Activated CD4-positive, alpha-beta T cell treated with anti-CD3 and anti-CD28 coated beads for 36 hours (primary cell): Measurements from ENCODE around the gene ABCD4. TPM values are rescaled to one million over a fixed set of nuclear protein-coding genes. Genes with fewer than 3 reads are reported as not detected.
A peak's percentile ranks its signal among the peaks of the same experiment; 100 is the strongest.
"Not testable (repeated sequence)": the region's sequence is repeated elsewhere in the genome, so short reads cannot be mapped to it uniquely, and the experiment has no call there.

ENCODE experiments used
- ATAC-seq: fragments of 200-7000 bp; cut with Tn5 transposase; one replicate; pipeline ENCODE4 v1.10.0; 2021; ENCODE audit warnings: mild to moderate bottlenecking, moderate library complexity
- CTCF ChIA-PET: fragments of 350-600 bp; sonication (Branson Sonifier 250); formaldehyde crosslinking; loops from one replicate; lab custom pipeline; 2021; ENCODE audit warnings: antibody characterized with exemption; lab: Charles Lee
- POLR2A ChIA-PET: fragments of 350-600 bp; sonication (Branson Sonifier 250); formaldehyde crosslinking; loops from one replicate; lab custom pipeline; 2021; ENCODE audit warnings: antibody characterized with exemption, inconsistent platforms; lab: Charles Lee
- DNase-seq: peaks from one replicate; pipeline ENCODE4 v3.0.0-alpha.2; 2020
- H3K27ac Mint-ChIP-seq: one replicate; pipeline ENCODE4 v1.8.0; 2021; ENCODE audit warnings: mixed read lengths
- H3K27me3 Mint-ChIP-seq: one replicate; pipeline ENCODE4 v1.8.0; 2021; ENCODE audit warnings: mixed read lengths
- H3K36me3 Mint-ChIP-seq: one replicate; pipeline ENCODE4 v1.8.0; 2021; ENCODE audit warnings: low read depth, mixed read lengths
- H3K4me1 Mint-ChIP-seq: one replicate; pipeline ENCODE4 v1.8.0; 2021; ENCODE audit warnings: mixed read lengths
- H3K4me3 Mint-ChIP-seq: one replicate; pipeline ENCODE4 v1.8.0; 2021; ENCODE audit warnings: mild to moderate bottlenecking, moderate library complexity, mixed read lengths
- H3K9me3 Mint-ChIP-seq: one replicate; pipeline ENCODE4 v1.8.0; 2021; ENCODE audit warnings: low read depth, mixed read lengths
- intact Hi-C, 2 experiments: fragments of 100-400 bp; cut with DNase I in 1 of 2; cut with micrococcal nuclease in 1 of 2; formaldehyde crosslinking; loops; one replicate each; pipeline versions ENCODE4 v1.14.2 to v1.15.1; 2022 to 2024; cut with DNase I, micrococcal nuclease
- total RNA-seq, 2 experiments: library from RNA; stranded (reverse); gene quantifications; one replicate each; pipeline ENCODE4 v1.2.3, GENCODE V29; 2021

Gene ABCD4
- total RNA-seq, 2 experiments from 2014 or later: 43.0 to 43.1 TPM

GRCh38 chr14:74329950-74330552 lies 27.3 kb upstream of the ABCD4 start:
- CTCF ChIA-PET, H3K27ac Mint-ChIP-seq, H3K9me3 Mint-ChIP-seq, H3K4me3 Mint-ChIP-seq, POLR2A ChIA-PET, H3K36me3 Mint-ChIP-seq, H3K27me3 Mint-ChIP-seq, DNase-seq, H3K4me1 Mint-ChIP-seq, ATAC-seq, intact Hi-C loops: not testable (repeated sequence)

DNA sequence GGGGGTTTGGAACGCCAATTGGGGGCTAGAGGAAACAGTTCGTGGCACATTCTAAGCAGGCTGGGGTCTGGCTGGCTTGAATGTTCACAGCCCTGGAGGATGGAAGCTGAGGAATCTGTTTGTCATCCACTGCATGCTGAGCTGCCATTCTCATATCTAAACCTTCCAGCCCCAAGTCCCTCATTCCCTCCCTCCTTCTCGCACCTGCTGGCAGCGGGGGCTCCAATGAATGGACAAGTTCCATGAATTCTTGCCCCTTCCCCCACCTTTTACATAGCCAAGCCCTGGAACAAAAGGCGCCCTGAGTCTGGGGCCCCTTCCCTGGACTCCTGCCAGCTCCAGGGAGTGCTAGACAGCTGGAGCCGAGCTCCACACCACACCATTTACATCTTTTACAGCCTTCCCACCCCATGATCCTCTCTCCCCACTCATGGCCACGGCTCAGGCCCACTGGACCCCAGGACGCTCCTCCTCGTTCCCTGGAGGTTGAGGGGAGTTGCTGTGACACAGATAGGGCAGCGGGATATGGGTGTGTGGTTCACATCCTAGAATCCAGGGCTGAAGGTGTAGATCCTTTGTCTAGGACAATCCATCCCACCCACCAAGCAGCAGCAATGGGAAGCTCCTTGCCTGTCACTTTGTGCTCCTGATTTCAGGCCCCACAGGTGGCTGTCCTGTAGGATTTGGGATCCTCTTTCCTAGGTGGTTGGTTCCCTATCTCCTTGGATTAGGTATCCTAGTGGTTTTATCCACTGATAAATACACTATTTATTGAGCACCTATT lies 23.8 kb upstream of the ABCD4 start:
- Mint-ChIP-seq H3K4me3 (no peak overlapping the region), H3K9me3 (no peaks in the 10 kb centered on the region), H3K27ac (no peak overlapping the region), H3K36me3 (no peaks in the 10 kb centered on the region), H3K4me1 (no peaks in the 10 kb centered on the region), H3K27me3 (no peaks in the 10 kb centered on the region)
- ChIA-PET POLR2A (no interaction called here), CTCF (interaction anchor here (0.6 to 1.4 kb wide), 3 partner anchors 17 to 214 kb away, joined by 3 to 6 read pairs (median 3); no protein-coding TSS in a partner anchor)
- DNase-seq: no peak
- no peak for ATAC-seq
- intact Hi-C loops: no loop called here

GRCh38 chr14:74325446-74325845 lies 22.7 kb upstream of the ABCD4 start:
- CTCF ChIA-PET: interaction anchor here (0.7 to 1.4 kb wide), 2 partner anchors 16 to 26 kb away, joined by 3 to 6 read pairs; no protein-coding TSS in a partner anchor
- no peaks in the 10 kb centered on the region for H3K9me3 Mint-ChIP-seq
- POLR2A ChIA-PET: no interaction called here
- DNase-seq (no peak), ATAC-seq (no peak)
- no peak overlapping the region for H3K4me3 Mint-ChIP-seq
- no peaks in the 10 kb centered on the region for H3K4me1 Mint-ChIP-seq
- H3K36me3 Mint-ChIP-seq: no peaks in the 10 kb centered on the region
- intact Hi-C loops: no loop called here
- no peak overlapping the region for H3K27ac Mint-ChIP-seq
- H3K27me3 Mint-ChIP-seq: peaks cover 5% of the 10 kb centered on the region

DNA sequence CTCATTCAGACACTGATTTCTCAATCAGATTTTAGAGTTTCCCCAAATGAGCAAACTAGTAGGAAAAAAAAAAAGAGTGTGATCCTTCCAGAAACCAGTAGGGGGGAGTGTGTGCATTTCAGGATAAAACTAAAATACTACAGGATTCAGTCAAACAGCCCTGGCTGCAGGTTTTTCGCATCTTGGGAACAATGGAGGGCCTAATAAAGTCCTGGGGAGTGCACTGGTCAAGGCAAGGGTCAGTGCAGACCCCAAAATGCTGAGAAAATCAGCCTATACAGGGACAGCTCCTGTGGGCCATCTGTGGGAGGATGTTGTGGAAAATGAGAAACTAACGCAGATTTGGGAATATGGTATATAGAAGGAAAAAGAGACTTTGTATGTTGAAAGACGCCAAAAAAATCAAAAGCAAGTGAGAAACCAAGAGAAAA lies 22.2 kb upstream of the ABCD4 start:
- H3K9me3 Mint-ChIP-seq: no peaks in the 10 kb centered on the region

GRCh38 chr14:74314576-74314975 lies 11.8 kb upstream of the ABCD4 start:
- H3K36me3 Mint-ChIP-seq: no peaks in the 10 kb centered on the region
- ChIA-PET POLR2A (no interaction called here), CTCF (interaction anchor here (1.5 kb wide), 1 partner anchor 12 kb away, joined by 5 read pairs; the partner anchor contains the start of gene ABCD4)
- no peaks in the 10 kb centered on the region for H3K9me3 Mint-ChIP-seq
- no peak overlapping the region for H3K27ac Mint-ChIP-seq
- no peak overlapping the region for H3K4me3 Mint-ChIP-seq
- H3K27me3 Mint-ChIP-seq: peaks cover 5% of the 10 kb centered on the region
- DNase-seq (no peak), ATAC-seq (no peak)
- intact Hi-C loops: no loop called here
- H3K4me1 Mint-ChIP-seq: no peaks in the 10 kb centered on the region

More for the DNA sequence above, 22.2 kb upstream of the ABCD4 start:
- POLR2A ChIA-PET: no interaction called here
- Mint-ChIP-seq H3K4me1 (no peaks in the 10 kb centered on the region), H3K36me3 (no peaks in the 10 kb centered on the region), H3K27ac (no peak overlapping the region), H3K27me3 (peaks cover 5% of the 10 kb centered on the region), H3K4me3 (no peak overlapping the region)
- CTCF ChIA-PET: interaction anchor here (0.7 to 1.4 kb wide), 3 partner anchors 16 to 258 kb away, joined by 3 to 6 read pairs (median 3); no protein-coding TSS in a partner anchor
- intact Hi-C loops: no loop called here
- no peak for ATAC-seq
- DNase-seq: no peak

DNA sequence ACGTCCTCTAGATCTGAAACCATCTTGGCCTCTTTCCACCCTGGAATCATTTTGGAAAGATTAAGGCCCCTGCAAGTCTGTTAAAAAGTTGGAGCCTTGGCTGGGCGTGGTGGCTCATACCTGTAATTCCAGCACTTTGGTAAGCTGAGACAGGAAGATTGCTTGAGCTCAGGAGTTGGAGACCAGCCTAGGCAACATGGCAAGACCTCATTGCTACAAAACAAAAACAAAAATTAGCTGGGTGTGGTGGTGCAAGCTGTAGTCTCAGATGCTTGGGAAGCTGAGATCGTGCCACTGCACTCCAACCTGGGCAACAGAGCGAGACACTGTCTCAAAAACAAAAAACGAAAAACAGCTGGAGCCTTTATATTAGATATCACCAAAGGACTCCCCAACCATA lies 10.9 kb upstream of the ABCD4 start:
- H3K4me1 Mint-ChIP-seq: no peaks in the 10 kb centered on the region

GRCh38 chr14:74312161-74312560 lies 9.4 kb upstream of the ABCD4 start:
- Mint-ChIP-seq H3K27me3 (peaks cover 2% of the 10 kb centered on the region), H3K4me3 (no peak overlapping the region), H3K9me3 (no peaks in the 10 kb centered on the region), H3K36me3 (no peaks in the 10 kb centered on the region), H3K4me1 (no peaks in the 10 kb centered on the region), H3K27ac (no peak overlapping the region)
- DNase-seq (no peak), ATAC-seq (no peak)
- intact Hi-C loops: no loop called here
- ChIA-PET POLR2A (no interaction called here), CTCF (interaction anchor here (0.6 kb wide), 1 partner anchor 330 kb away, joined by 3 read pairs; no protein-coding TSS in a partner anchor)

More for the DNA sequence above, 10.9 kb upstream of the ABCD4 start:
- POLR2A ChIA-PET: no interaction called here
- ATAC-seq (no peak), DNase-seq (no peak)
- no peaks in the 10 kb centered on the region for H3K9me3 Mint-ChIP-seq
- H3K36me3 Mint-ChIP-seq: no peaks in the 10 kb centered on the region
- peaks cover 2% of the 10 kb centered on the region for H3K27me3 Mint-ChIP-seq
- intact Hi-C loops: no loop called here
- CTCF ChIA-PET: interaction anchor here (0.6 to 1.8 kb wide), 5 partner anchors 9 to 88 kb away, joined by 3 to 8 read pairs (median 3); partner anchors contain the start of gene ABCD4
- no peak overlapping the region for H3K4me3 Mint-ChIP-seq
- H3K27ac Mint-ChIP-seq: no peak overlapping the region

DNA sequence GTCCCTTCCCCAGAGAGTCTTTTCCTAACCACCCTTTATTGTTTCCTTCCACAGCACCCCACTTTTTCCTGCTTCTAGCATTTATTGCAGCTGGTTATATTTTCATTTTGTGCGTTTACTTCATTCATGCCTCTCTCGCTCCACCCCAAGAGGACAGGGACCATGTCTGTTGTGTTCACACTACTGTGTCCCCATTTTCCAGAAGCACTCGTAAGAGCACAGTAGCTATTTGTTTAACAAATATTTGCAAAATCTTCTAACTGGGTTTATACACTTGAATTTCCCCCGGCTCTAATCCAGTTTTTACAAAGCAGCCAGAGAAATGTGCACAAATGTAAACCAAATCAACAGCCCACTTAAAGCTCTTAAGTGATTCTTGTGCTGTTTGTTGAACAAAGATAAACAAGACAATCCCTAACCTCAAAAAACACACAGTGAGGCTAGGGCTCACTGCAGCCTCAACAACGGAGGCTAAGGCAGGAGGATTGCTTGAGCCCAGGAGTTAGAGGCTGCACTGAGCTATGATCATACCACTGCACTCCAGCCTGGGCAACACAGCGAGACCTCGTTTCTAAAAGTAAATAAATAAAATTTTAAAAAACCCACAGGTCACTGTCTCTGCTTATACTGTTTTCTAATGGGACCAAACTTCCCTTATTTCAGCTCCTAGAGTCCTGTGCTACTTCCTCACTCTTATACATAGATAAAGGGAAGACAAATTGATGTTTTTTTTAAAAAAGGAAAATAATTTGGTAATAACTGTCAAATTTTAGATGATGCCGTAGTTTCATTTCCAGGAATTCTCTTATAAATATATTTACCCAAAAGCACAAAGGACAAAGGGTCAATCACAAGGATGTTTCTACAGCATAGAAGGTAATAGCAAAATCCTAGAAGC lies 6.6 kb upstream of the ABCD4 start:
- Mint-ChIP-seq H3K4me3 (no peak overlapping the region), H3K36me3 (no peaks in the 10 kb centered on the region), H3K27ac (no peak overlapping the region), H3K9me3 (no peaks in the 10 kb centered on the region), H3K4me1 (no peaks in the 10 kb centered on the region), H3K27me3 (no peaks in the 10 kb centered on the region)
- intact Hi-C loops: no loop called here
- ATAC-seq: no peak
- DNase-seq: no peak
- POLR2A ChIA-PET: no interaction called here
- CTCF ChIA-PET: interaction anchor here (0.6 to 1.6 kb wide), 5 partner anchors 10 to 819 kb away, joined by 3 to 6 read pairs (median 4); partner anchors contain the start of gene RIOX1

DNA sequence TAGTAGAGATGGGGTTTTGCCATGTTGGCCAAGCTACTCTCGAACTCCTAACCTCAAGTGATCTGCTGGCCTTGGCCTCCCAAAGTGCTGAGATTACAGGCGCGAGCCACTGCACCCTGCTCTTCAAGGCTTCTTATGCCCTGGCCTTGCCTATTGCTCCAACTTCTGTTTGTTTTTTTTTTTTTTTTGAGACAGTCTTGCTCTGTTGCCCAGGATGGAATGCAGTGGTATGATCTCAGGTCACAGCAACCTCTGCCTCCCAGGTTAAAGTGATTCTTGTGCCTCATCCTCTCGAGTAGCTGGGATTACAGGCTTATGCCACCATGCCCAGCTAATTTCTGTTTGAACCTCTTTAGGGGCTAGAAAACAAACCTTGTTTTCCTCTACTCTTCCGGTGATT lies 6.0 kb upstream of the ABCD4 start:
- DNase-seq (no peak), ATAC-seq (no peak)
- no peaks in the 10 kb centered on the region for H3K36me3 Mint-ChIP-seq
- no peaks in the 10 kb centered on the region for H3K27me3 Mint-ChIP-seq
- intact Hi-C loops: no loop called here
- ChIA-PET CTCF (interaction anchor here (0.6 to 1.6 kb wide), 7 partner anchors 9 to 818 kb away, joined by 3 to 6 read pairs (median 4); partner anchors contain the start of gene RIOX1), POLR2A (no interaction called here)
- H3K4me3 Mint-ChIP-seq: no peak overlapping the region
- H3K27ac Mint-ChIP-seq: peak overlapping the region; percentile 2
- no peaks in the 10 kb centered on the region for H3K4me1 Mint-ChIP-seq
- no peaks in the 10 kb centered on the region for H3K9me3 Mint-ChIP-seq

GRCh38 chr14:74302152-74302628 lies 544 bp downstream of the ABCD4 start:
- intact Hi-C loops: loop anchor here (1.0 to 5.0 kb wide), 9 partner anchors 45 to 1243 kb away; partner anchors contain the start of genes ALDH6A1 (in 1 of the 2), AREL1 (in 1 of the 2), COQ6 (in 1 of the 2) and EIF2B2 (in 1 of the 2)
- peak overlapping the region; percentile 98 for H3K27ac Mint-ChIP-seq
- CTCF ChIA-PET: interaction anchor here (0.6 to 1.1 kb wide), 5 partner anchors 12 to 640 kb away, joined by 3 to 5 read pairs (median 3); no protein-coding TSS in a partner anchor
- peaks cover 18% of the 10 kb centered on the region for H3K36me3 Mint-ChIP-seq
- H3K27me3 Mint-ChIP-seq: no peaks in the 10 kb centered on the region
- POLR2A ChIA-PET: no interaction called here
- DNase-seq (peak; percentile 38), ATAC-seq (peak; percentile 75)
- H3K4me3 Mint-ChIP-seq: peak overlapping the region; percentile 98
- H3K9me3 Mint-ChIP-seq: no peaks in the 10 kb centered on the region
- H3K4me1 Mint-ChIP-seq: peaks cover 34% of the 10 kb centered on the region
